Activated CD8-positive, alpha-beta memory T cell treated with anti-CD3 and anti-CD28 coated beads, Interleukin-2, amount 50 U/mL, for 4 hours (primary cell): ENCODE results near the gene SEMA6A.

Experiments used
- DNase-seq: peaks from one replicate; pipeline ENCODE4 v3.0.0-alpha.2; 2020

The SEMA6A gene

DNA sequence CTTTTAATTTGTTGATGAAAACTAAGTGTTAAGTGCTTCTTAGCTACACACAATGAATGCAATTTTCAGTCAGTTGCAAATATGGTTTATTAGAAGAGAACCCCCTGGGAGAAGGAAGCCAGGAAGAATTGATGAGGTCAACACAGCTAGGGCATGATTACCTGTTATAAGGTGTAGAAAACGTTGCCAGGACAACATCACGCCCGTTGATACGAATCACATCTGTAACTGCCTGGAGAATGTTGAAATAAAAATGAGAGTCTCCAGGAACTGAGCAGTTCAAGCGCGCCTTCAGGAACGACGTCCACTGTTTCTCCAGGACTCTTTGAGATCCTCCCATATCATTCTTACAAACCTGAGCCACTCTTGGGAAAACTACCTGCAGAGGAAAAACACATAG lies 88.0 kb downstream of the SEMA6A start:
- DNase-seq: no peak

DNA sequence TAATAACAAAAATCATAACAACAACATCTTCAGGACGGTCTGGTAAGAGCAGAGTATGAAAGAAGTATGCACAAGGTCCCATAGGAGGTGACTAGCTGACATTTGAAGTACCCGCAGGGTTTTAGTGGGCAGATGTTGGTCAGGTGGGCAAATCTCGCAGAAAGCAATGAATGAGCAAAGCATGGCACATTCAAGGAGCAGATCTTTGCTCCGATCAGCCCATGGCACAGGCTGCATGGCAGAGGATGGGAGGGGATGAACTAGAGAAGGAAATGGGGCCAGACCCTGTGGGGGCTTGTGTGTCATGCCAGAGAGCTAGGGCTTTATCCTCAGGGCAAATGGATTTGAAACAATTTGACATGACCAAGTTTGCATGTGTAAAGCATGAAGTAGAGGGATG lies 90.0 kb downstream of the SEMA6A start:
- no peak for DNase-seq

DNA sequence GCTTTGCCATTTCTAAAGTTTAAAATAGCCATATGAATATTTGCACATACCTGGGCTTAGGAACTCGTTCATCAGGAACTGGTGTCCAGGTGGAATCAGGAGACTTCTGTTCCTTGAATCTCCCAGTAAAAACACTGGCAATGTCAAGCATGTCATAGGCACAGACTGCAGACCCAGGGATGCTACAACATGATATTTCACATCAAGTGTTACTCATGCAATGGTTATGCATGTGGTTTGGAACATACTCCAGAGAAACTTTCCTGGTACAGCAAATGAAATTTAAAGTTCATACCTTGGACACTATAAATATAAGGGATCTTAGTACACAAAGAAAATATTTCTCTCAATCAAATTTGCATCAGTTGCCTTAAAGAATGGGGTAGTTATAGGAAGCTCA lies 92.2 kb downstream of the SEMA6A start:
- DNase-seq: no peak

DNA sequence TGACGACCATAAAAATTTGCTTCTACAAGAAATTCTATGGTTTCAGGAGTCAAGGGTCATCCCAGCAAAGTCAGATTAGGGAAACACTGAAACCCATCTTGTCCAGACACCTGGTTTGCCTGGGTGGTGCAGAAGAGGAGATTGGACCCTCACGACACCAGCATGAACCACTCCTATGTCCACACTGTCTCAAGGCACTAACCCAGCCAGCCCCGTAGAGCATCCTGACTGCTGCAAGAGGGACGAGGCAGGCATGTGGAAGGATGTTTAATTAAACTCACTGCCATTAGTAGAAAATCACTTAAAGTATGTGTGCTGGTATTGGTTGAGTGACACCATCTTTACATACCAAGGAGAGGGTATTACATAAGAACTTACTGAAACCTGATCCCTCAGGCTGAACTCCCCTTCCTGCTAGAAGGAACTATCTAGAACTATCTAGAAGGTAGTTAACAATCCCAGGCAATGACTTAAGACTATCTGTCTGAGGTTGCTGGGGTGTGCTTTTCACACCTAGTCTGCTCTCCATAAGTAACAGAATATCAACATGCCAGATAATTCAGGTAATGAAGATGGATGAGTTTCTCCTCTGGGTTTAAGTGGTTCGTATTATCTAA lies 93.6 kb downstream of the SEMA6A start:
- DNase-seq: no peak

DNA sequence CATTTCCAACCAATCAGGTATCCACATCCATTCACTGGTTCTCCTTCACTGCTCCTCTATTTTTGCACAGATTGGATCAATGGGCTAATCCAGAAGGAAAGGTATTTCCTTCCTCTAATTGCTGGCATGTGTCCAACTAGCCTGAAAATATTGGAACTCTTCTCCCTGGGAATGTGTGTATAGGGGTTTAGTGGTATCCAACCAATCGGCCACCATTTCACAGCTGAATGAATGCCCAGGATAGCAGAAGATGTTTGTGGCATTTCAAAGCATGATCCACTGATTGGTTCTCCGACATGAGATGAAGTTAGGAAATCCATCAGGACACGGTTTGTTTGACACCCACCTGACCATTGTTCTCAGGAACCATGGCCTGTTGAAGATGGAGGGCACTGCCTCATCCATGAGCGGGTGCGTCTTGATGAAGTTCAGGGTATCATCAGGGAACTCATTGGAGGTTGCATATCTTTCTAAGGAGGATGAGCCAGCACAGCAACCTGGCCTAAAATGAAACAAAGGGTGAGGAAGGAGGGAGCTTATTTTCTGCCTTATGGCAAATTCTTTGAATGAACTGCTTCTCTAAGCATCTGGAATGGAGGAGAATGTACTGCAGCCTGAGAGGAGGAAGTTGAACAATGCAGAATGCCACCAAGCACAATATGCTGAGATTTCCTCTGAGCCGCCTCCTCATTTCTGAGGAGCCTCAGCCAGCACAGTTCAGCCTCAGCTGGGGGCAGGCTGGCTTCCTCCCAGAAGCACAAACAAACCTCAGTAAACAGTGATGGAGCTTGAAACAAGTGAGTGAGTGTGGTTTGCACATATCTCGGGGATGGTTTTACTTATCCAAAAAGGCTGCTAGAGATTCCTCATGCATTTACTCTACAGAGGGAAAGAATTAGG lies 94.6 kb downstream of the SEMA6A start:
- no peak for DNase-seq

DNA sequence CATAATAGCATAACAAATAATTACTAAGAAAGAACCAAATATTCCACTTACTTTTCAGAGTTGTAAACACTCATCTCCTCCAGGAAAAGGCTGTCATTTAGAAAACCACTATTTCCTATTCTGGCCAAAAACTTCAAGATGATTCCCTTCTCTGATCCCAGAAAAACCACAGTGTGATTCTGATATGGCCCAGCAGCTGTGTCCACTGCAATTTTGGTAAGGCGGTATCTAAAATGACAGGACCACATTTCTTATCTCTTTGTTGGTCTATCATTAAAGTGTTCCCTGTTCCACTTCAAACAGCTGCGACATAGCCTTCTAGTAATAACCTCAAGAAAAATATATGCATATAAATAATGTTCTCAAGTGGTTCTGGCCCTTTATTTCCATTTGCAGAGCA lies 96.1 kb downstream of the SEMA6A start:
- DNase-seq: no peak

DNA sequence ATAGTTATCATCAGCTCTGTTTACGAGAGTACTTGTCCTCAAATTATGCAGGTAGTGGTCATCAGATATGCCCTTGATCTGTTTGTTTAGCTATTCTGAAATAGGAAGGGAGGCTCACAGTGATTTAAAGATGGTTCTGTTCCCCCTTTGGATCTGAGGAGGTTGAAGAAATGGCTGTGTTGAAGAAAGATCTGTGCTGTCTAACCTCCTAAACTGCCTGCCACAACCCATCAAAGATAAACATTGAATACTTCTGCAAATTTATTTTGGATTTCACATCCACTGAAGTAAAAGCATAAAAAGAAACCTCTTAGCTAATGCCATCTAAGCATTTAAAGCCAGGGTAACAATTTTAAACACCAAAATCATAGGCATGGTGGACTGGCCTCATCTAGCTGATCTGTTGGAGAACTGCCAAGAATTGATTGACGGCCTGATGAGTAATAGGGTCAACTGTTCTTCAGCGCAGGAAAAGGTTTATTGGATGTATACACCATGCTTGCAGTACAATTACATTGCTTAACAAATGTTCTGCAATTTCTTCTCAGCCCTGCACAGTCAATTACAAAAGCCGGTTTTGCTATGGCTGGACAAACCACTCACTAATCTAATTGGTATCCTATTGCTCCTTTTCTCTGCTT lies 97.6 kb downstream of the SEMA6A start:
- DNase-seq: no peak

DNA sequence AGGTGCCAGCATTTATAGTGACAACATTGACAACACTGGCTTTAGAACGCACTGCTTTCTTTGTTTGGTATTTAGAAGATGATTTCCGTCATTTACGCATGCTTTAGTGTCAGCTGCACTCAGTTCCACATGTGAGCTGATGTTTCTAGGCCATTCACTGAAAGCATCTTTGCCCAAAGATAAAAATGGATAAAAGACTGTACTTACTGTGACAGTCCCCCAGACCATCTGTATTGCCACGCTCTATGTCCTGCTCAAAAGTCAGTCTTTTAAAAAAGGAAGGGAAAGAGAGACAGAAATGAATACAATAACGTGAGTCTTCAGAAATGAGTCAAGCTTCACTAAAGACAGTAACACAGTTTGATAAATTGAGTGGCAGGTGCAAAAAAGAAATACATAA lies 99.3 kb downstream of the SEMA6A start:
- DNase-seq: no peak

DNA sequence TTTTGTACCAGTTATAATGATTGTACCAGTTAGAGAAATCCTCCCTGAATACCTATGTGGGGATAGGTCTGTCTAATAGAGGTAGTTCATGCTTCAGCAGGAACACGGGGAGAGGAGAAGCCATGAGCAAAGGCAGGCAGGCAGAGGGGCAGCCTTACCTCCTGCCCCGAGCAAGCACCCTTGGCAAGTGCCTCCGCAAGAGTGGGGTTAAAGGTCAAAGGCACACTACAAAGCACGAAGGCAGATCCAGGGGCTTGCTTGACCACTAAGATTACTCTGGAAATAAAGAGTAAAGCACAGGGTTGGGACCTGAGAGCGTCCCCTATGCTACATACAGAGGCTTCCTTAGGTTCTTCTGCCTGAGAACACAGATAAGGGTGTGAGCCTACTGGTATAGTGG lies 100.9 kb downstream of the SEMA6A start:
- no peak for DNase-seq

DNA sequence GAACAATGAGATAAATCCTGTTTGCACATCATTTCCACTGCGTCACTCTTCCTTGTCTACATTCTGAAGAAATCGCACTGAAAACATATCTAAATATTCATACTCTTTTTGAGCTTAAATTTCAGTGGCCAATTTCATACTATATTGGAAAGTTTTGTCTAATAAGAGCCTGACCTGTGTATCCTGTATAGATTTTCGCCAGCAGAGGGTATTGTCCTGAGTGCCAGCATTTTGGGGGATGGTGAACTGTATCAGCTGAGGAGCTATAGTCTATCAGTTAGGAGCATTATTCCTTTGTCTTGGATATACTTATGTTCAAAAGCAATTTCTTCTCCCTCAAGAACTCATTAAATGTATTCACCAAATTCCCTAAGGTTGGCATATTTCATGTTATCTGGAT lies 102.3 kb downstream of the SEMA6A start:
- DNase-seq: no peak

DNA sequence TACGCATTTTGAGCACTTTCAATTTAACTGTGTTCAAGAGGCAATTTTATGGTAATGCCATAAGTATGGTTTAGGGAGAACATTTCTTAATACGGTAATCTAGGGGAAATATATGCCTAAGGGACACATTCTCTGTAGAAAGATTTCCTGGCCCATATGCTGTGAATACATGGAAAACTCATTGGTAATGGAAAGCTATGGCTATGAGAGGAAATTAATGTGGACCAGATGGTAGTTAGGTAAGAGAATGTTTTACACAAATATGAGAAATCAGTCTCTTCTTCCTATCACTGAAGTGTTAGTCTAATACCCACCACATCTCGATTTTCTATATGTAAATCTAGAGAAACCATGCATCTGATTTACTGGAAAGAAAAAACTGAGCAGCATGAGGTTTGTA lies 105.0 kb downstream of the SEMA6A start:
- DNase-seq: no peak

DNA sequence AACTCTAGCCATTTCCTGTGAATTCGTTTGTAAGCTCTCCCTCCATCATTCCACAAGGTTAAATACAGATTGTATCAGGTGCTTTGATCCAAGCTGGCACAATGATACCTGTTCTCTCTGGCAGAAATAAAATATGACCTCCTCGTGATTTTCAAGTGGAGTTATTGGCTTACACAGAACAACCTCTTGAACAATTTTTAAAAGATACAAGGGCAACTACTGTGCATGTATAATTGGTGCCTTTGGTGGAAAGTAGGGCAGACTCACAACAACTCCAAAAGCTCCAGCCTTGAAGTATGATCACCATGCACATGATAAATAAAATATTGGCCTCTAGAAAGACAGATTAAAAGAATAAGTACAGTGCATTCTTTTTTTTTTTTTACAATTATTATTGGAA lies 106.0 kb downstream of the SEMA6A start:
- DNase-seq: no peak

DNA sequence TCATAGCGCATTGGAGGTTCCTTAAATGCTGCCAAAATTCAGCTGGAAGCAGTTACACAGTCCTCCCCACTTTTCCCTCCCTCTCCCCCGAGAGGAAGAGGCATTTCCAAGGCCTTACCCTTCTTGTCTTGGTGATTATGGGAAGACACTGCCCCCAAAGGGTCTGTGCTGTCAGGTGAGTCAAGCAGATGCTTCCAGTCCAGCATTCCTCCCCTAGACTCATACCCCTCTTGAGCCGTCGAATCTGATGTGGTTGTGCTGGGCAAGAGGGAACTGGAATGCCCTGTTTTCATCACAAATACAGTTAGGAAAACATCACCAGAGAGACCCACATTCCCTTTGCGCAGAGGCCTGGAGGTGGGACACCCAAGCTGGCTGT lies 107.2 kb downstream of the SEMA6A start:
- no peak for DNase-seq

DNA sequence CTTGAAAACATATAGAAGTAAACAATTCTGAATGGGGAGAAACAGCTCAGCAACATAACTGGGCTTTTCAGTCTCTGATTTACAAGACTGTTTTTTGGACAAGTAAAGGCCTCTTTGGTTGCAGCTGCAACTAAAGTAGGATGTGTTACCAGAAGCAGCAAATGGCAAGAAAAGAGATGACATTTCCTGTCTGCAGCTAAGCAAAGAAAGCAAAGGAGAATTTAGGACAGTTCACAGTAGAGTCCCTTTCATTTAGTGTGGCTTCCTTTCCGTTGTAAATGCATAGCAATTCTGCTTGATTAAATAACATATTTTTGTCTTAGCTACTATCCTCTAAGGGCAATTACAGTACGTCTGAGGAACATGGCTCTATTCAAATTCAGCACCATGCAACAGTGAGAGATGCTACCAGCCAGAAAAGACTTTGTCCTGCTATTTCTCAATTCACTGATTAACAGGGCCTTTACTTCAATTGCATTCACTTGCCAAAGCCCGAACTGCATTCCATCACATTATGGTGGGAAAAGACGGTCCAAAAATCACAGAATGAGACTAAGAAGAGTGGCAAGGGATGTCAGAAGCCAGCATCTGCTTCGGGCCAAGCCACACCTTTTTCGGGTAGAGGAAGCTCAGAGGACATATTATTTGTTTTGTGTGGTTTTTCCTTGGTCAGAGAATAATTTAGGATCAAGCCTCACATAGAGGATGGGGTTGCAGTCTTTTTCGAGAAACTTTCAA lies 107.7 kb downstream of the SEMA6A start:
- DNase-seq: no peak

DNA sequence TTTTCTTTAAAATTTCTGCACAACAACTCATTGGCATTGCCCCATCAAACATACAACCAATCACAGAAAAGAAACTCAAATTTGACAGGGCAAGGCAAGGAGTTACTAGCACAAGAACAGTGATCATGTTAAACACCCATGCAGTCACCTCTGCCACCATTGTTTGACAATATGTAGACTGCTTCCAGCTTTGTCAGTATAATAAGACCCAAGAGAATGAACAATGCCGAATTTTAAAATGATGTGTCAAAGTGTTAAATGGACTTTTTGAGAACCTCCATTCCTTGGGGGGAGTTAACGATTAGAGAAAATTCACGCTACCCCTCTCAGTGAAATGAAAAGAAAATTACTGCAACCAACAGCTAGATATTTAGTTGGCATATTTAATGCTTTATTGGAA lies 109.2 kb downstream of the SEMA6A start:
- DNase-seq: no peak

DNA sequence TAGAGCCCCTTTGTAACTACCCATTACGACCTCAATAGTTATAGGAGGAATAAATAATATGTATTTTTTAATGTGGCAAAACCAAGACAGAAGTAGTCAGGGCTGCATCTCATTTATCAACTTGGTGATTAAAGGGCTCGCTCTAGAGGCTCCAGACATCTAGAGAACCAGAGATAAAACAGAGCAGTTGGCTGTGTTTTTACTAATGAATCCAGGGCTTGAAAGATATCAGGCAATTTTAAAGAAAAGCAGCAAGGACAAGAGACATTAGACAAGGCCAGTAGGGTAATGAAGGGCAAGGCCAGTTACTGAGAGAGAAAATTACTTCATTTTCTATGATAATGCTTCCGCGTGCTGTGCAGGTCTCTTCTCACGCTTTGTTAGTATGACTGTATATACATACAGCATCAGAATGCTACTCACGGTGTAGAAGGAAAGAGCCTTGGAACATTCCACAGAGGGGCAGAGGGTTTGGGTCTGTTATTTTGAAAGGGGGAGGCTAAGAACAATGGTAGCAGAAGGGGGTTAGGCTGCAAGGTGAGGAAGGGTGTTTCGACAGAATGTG lies 110.4 kb downstream of the SEMA6A start:
- DNase-seq: no peak

DNA sequence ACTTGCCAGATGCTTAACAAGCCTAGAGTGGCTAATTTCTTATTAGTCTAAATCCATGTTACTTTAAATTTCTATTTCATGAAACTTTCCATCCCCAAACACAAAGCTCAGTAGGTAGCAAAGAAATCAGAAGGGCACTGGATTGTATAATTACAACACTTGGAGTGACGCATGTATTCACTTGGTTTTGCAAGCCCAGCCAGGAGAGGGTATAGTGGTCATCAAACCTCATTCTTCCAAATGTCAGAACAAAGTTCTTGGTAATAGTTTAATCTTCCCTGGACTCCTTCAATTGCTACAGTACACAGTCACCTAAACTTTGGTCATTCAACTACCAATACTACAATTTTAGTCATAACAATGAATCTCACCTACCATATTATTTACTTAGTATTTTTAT lies 112.1 kb downstream of the SEMA6A start:
- no peak for DNase-seq

DNA sequence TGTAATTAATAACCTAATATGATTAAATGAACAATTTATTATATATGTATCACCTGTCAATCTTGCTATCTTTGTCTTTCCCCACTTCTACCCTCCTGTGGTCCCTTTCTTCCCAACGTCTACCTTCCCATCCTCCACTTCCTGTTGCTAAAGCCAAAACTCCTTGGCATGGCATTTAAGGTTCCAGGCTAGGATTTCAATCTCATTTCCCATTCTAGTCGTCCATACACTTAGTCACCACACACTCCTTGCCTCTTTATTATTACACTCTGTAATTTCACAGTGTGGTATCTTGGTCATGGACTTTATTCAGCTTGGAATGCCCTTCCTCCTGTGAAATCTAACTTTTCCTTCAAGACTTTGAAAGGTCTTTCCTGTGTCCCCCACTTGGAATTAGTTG lies 115.3 kb downstream of the SEMA6A start:
- DNase-seq: no peak

DNA sequence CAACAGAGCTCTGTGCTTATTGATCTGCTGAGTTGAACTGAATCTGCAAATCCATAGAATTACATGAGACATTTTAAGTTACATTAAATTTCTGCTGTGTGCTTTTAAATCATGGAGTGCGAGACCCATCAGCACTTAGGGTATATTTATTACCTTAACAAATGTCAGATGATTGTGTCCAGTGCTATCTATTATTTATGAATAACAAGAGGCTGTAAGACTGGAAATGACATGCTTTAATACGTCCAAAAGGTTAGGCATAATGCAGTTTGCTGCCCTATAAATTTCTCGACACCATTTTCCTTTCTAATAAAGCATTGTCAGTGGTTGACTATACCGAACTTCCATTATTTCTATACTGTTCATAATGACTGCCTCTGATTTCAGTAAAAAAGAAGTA lies 117.6 kb downstream of the SEMA6A start:
- DNase-seq: no peak

DNA sequence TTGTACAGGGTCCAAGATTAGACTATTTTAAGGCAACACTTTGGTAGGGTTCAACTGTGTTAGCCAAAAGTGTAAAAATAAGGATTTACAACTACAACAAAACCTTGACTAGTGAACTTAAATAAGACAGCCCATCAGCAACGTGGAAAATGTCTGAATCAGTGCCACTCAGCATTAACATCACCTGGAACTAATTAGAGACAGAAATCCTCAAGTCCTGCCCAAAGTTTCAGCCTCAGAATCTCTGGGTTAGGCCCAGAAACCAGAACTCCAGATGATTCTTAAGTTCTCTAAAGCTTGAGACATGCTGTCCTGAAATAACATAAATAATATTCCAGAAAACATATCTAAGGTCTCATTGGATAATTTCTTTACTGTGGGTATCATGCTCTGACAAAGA lies 118.6 kb downstream of the SEMA6A start:
- DNase-seq: no peak

DNA sequence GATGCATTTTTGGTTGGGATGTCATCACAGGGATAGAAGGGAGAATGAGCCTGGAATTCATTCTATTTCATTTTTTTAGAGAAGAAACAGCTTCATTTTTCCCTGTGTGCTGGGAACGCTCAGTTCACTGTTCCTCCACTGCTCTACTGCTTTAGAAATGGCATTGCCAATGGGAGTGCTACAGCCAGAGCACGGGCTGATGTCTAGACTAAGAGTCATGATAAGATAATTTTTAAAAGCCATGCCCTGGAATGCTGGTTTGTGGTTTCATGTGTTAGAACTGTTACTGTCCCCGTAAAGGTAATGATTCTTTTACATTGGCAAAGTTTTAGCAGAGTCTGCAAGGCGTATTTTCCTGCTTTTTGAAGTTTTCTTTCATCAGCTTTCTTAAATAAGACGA lies 119.6 kb downstream of the SEMA6A start:
- no peak for DNase-seq

DNA sequence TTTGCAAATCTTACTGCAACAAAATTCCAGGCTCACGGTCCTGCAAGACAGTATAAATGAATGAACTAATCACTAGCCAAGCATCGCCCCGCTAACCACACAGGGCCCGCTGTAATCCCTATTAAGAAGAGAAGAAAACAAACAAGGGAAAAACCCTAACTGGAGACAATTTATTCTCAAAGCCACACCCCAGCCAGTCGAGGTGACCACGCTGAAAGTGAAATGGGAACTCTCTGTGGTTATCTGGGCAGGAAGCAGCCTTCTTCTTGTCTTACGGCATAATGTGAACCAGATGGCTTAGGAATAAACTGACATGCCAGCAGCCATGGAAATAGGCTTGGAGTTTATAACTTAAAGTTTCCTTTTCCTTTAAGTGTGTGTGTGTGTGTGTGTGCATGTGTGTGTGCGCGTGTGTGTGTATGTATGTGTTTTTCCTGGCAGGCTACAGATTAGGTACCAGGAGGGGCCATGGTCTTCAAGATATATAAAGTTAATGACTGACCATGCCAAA lies 120.2 kb downstream of the SEMA6A start:
- no peak for DNase-seq

DNA sequence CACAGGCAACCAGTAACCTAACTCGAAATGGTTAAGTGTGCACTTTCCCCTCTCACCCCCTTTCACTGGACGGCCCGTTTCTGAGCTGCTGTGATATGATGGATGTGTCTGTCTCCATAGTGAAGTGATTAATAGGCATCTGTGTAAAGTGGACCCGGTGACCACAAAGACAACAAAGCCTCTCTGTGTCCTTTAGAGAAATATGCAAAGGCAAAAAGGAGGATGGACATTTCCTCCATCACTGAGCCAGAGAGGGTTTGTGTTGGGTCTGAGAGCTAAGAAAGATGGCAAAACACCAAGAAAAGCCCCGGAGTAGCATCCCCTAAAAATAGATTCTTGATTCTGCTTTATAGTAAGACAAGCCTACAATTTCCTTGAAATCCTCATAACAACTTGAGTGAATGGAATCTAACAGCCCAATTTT lies 120.6 kb downstream of the SEMA6A start:
- DNase-seq: no peak
